H1 (cell line): ENCODE results near the gene WIPF1. TPM values are rescaled to one million over a fixed set of nuclear protein-coding genes. Genes with fewer than 3 reads are reported as not detected.

Experiments used
- CTCF ChIA-PET: fragments of 300-600 bp; sonication (Branson Sonifier 250); formaldehyde crosslinking; loops from one replicate; lab custom pipeline; 2021; ENCODE audit not compliant: partially characterized antibody; lab: Charles Lee
- POLR2A ChIA-PET: fragments of 300-600 bp; sonication (Branson Sonifier 250); formaldehyde crosslinking; loops from one replicate; lab custom pipeline; 2021; ENCODE audit warnings: inconsistent platforms; ENCODE audit not compliant: partially characterized antibody; lab: Charles Lee
- DNase-seq, 2 experiments: peaks; one replicate each; pipeline versions ENCODE4 v3.0.0 to v3.0.0-alpha.2; 2010 to 2022; ENCODE audit warnings: low spot score in 2 of 2, low read depth in 1 of 2, mixed read lengths in 1 of 2
- FAIRE-seq: peaks from 2 replicates; lab custom pipeline; 2011; peaks lifted over from hg19 to GRCh38; lab: Jason Lieb, UNC
- H2AFZ ChIP-seq: 2 replicates; pipeline ENCODE4 v1.8.1; 2012; ENCODE audit warnings: low read length, inconsistent platforms
- H2AK5ac ChIP-seq: 2 replicates; pipeline ENCODE4 v1.6.1; 2013; ENCODE audit warnings: low read depth, low read length
- H2BK120ac ChIP-seq: replicated peaks from 2 replicates; pipeline ENCODE3; 2013; ENCODE audit warnings: low read depth, low read length, inconsistent platforms
- H2BK12ac ChIP-seq: 2 replicates; pipeline ENCODE4 v1.6.1; 2013; ENCODE audit warnings: low read depth, low read length
- H2BK15ac ChIP-seq: 2 replicates; pipeline ENCODE4 v1.6.1; 2013; ENCODE audit warnings: low read length
- H2BK20ac ChIP-seq: 2 replicates; pipeline ENCODE4 v1.6.1; 2013; ENCODE audit warnings: low read length
- H2BK5ac ChIP-seq: 2 replicates; pipeline ENCODE4 v1.6.1; 2013; ENCODE audit warnings: low read depth, low read length
- H3K14ac ChIP-seq: 2 replicates; pipeline ENCODE4 v1.6.1; 2013; ENCODE audit warnings: inconsistent platforms; ENCODE audit not compliant: insufficient read length
- H3K18ac ChIP-seq: 2 replicates; pipeline ENCODE4 v1.6.1; 2013; ENCODE audit warnings: low read length; ENCODE audit errors: extremely low read depth
- H3K23ac ChIP-seq: 2 replicates; pipeline ENCODE4 v1.6.1; 2013; ENCODE audit warnings: inconsistent platforms; ENCODE audit not compliant: insufficient read length
- H3K23me2 ChIP-seq: 2 replicates; pipeline ENCODE4 v1.6.1; 2013; ENCODE audit warnings: low read depth, low read length
- H3K27ac ChIP-seq: 2 replicates; pipeline ENCODE4 v1.6.1; 2011; ENCODE audit warnings: low read depth, low read length, inconsistent platforms
- H3K27me3 ChIP-seq, 4 experiments: replicated peaks in 1 of 4; 1 replicate in 1 of 4; 2 replicates in 3 of 4; pipeline versions ENCODE4 v1.6.1 to v1.8.1; 2011 to 2013; ENCODE audit warnings: low read length in 3 of 4, mild to moderate bottlenecking in 3 of 4, inconsistent platforms in 2 of 4, mixed read lengths in 2 of 4, moderate library complexity in 1 of 4; ENCODE audit not compliant: control insufficient read depth in 3 of 4, insufficient read depth in 3 of 4; ENCODE audit errors: extremely low read depth in 1 of 4
- H3K36me3 ChIP-seq, 4 experiments: 2 replicates each; pipeline versions ENCODE4 v1.6.1 to v1.8.1; 2011 to 2013; ENCODE audit warnings: mild to moderate bottlenecking in 4 of 4, low read length in 3 of 4, moderate library complexity in 2 of 4, control low read depth in 1 of 4, inconsistent platforms in 1 of 4; ENCODE audit not compliant: insufficient read depth in 4 of 4, control insufficient read depth in 2 of 4
- H3K4ac ChIP-seq: replicated peaks from 2 replicates; pipeline ENCODE3; 2013; ENCODE audit warnings: low read length, low read depth, mixed read lengths, inconsistent platforms; ENCODE audit not compliant: insufficient read length
- H3K4me1 ChIP-seq, 4 experiments: replicated peaks in 1 of 4; 1 replicate in 1 of 4; 2 replicates in 3 of 4; pipeline versions ENCODE4 v1.6.1 to v1.8.1; 2011 to 2013; ENCODE audit warnings: low read length in 3 of 4, inconsistent platforms in 2 of 4, mixed read lengths in 1 of 4; ENCODE audit not compliant: insufficient read depth in 4 of 4, control insufficient read depth in 3 of 4
- H3K4me2 ChIP-seq, 2 experiments: 2 replicates each; pipeline versions ENCODE4 v1.6.1 to v1.8.1; 2011 to 2013; ENCODE audit warnings: low read depth in 2 of 2, low read length in 2 of 2, control low read depth in 1 of 2, inconsistent platforms in 1 of 2, mild to moderate bottlenecking in 1 of 2; ENCODE audit not compliant: insufficient read depth in 1 of 2
- H3K4me3 ChIP-seq, 4 experiments: fragments of 200-600, 300-600 bp in 1 of 4; sonication (generic), shearing (Covaris generic), sonication (Bioruptor Twin) in 1 of 4; 2 replicates each; pipeline versions ENCODE4 v1.5.1 to v1.8.1; 2011 to 2016; ENCODE audit warnings: low read length in 4 of 4, low read depth in 3 of 4, control low read depth in 2 of 4, inconsistent platforms in 2 of 4, mild to moderate bottlenecking in 2 of 4, mixed read lengths in 1 of 4, moderate library complexity in 1 of 4; ENCODE audit not compliant: insufficient read depth in 2 of 4; ENCODE audit errors: extremely low read depth in 1 of 4
- H3K56ac ChIP-seq: replicated peaks from 2 replicates; pipeline ENCODE3; 2013; ENCODE audit warnings: low read depth, mild to moderate bottlenecking, mixed read lengths, low read length, inconsistent platforms; ENCODE audit not compliant: insufficient read length
- H3K79me1 ChIP-seq: 2 replicates; pipeline ENCODE4 v1.6.1; 2013; ENCODE audit warnings: low read depth, low read length, control low read depth
- H3K79me2 ChIP-seq, 2 experiments: 2 replicates each; pipeline versions ENCODE4 v1.6.1 to v1.8.1; 2012 to 2013; ENCODE audit warnings: low read length in 2 of 2, mild to moderate bottlenecking in 2 of 2, inconsistent platforms in 1 of 2; ENCODE audit not compliant: insufficient read depth in 2 of 2, control insufficient read depth in 1 of 2
- H3K9ac ChIP-seq, 4 experiments: replicated peaks in 1 of 4; 1 replicate in 1 of 4; 2 replicates in 3 of 4; pipeline versions ENCODE4 v1.6.1 to v1.8.1; 2011 to 2013; ENCODE audit warnings: low read depth in 3 of 4, low read length in 3 of 4, control low read depth in 2 of 4, mild to moderate bottlenecking in 2 of 4, moderate library complexity in 2 of 4, inconsistent platforms in 1 of 4; ENCODE audit errors: extremely low read depth in 1 of 4
- H3K9me3 ChIP-seq, 2 experiments: 2 replicates each; pipeline versions ENCODE4 v1.6.1 to v1.8.1; 2012 to 2013; ENCODE audit warnings: mild to moderate bottlenecking in 2 of 2, moderate library complexity in 2 of 2, control low read depth in 1 of 2, inconsistent platforms in 1 of 2, low read depth in 1 of 2, low read length in 1 of 2, mixed read lengths in 1 of 2; ENCODE audit not compliant: insufficient read depth in 2 of 2
- H4K20me1 ChIP-seq, 2 experiments: replicated peaks in 1 of 2; 2 replicates each; pipeline versions ENCODE3 to v1.8.1; 2011 to 2013; ENCODE audit warnings: inconsistent platforms in 2 of 2, low read length in 2 of 2, mild to moderate bottlenecking in 1 of 2; ENCODE audit not compliant: insufficient read depth in 2 of 2, control insufficient read depth in 1 of 2
- H4K5ac ChIP-seq: 2 replicates; pipeline ENCODE4 v1.6.1; 2013; ENCODE audit warnings: low read length, low read depth, mixed read lengths, inconsistent platforms; ENCODE audit not compliant: insufficient read length
- H4K8ac ChIP-seq: 2 replicates; pipeline ENCODE4 v1.8.0; 2013; ENCODE audit warnings: mild to moderate bottlenecking, moderate library complexity, low read length, inconsistent platforms; ENCODE audit not compliant: insufficient read depth; ENCODE audit errors: extremely low read depth
- H4K91ac ChIP-seq: replicated peaks from 2 replicates; pipeline ENCODE3; 2013; ENCODE audit warnings: low read length, mixed read lengths, inconsistent platforms; ENCODE audit not compliant: insufficient read length
- BCL11A ChIP-seq, 2 experiments: IDR thresholded peaks; one replicate each; pipeline ENCODE4 v1.6.1; 2011; ENCODE audit warnings: low read depth in 2 of 2, low read length in 2 of 2, mild to moderate bottlenecking in 2 of 2
- BRCA1 ChIP-seq: IDR thresholded peaks from 2 replicates; pipeline ENCODE4 v1.6.1; 2012; ENCODE audit warnings: low read depth, low read length, improper control_type of control experiment
- KDM4A ChIP-seq: IDR thresholded peaks from one replicate; pipeline ENCODE4 v1.7.1; 2012; ENCODE audit warnings: low read depth, mild to moderate bottlenecking, moderate library complexity, low read length, inconsistent platforms; ENCODE audit not compliant: severe bottlenecking
- MAX ChIP-seq: IDR thresholded peaks from 2 replicates; pipeline ENCODE4 v1.6.1; 2012; ENCODE audit warnings: inconsistent platforms
- NRF1 ChIP-seq: IDR thresholded peaks from 2 replicates; pipeline ENCODE4 v1.6.1; 2011; ENCODE audit warnings: mild to moderate bottlenecking, low read depth, low read length, improper control_type of control experiment
- POU5F1 ChIP-seq: IDR thresholded peaks from 2 replicates; pipeline ENCODE4 v1.6.1; 2011; ENCODE audit warnings: low read depth, mild to moderate bottlenecking, low read length, moderate library complexity
- RAD21 ChIP-seq, 2 experiments: IDR thresholded peaks in 1 of 2; conservative IDR thresholded peaks in 1 of 2; 2 replicates each; pipeline ENCODE4 v1.6.1; 2011; ENCODE audit warnings: low read depth in 2 of 2, low read length in 2 of 2, improper control_type of control experiment in 1 of 2, inconsistent platforms in 1 of 2, mild to moderate bottlenecking in 1 of 2, moderate library complexity in 1 of 2
- SIN3A ChIP-seq, 2 experiments: IDR thresholded peaks in 1 of 2; conservative IDR thresholded peaks in 1 of 2; 2 replicates each; pipeline ENCODE4 v1.6.1; 2011 to 2012; ENCODE audit warnings: low read length in 2 of 2, improper control_type of control experiment in 1 of 2, low read depth in 1 of 2, mild to moderate bottlenecking in 1 of 2
- SIRT6 ChIP-seq: IDR thresholded peaks from one replicate; pipeline ENCODE4 v1.7.1; 2012; ENCODE audit warnings: low read length, inconsistent platforms
- SP4 ChIP-seq: IDR thresholded peaks from 2 replicates; pipeline ENCODE4 v1.6.1; 2012; ENCODE audit warnings: low read length, inconsistent platforms
- USF2 ChIP-seq: IDR thresholded peaks from 2 replicates; pipeline ENCODE4 v1.6.1; 2011; ENCODE audit warnings: low read length, improper control_type of control experiment
- YY1 ChIP-seq: IDR thresholded peaks from 2 replicates; pipeline ENCODE4 v1.6.1; 2011; ENCODE audit warnings: low read depth, mild to moderate bottlenecking, low read length
- WGBS, 2 experiments: shearing (Covaris generic) in 1 of 2; methylation state at CpG; one replicate each; pipeline versions ENCODE4 v1.1.6 to v1.1.7; 2013 to 2015; ENCODE audit warnings: low lambda C conversion rate in 2 of 2, mixed read lengths in 2 of 2, inconsistent platforms in 1 of 2, low coverage in 1 of 2, missing lambda C conversion rate in 1 of 2; ENCODE audit not compliant: insufficient replicate concordance in 2 of 2, insufficient coverage in 1 of 2, insufficient read length in 1 of 2; ENCODE audit errors: extremely low coverage in 1 of 2, missing lambda C conversion rate in 1 of 2; 5-methylcytosine and 5-hydroxymethylcytosine counted together
- polyA plus RNA-seq, 7 experiments: library from polyadenylated mRNA; depleted of rRNA in 3 of 7; stranded (reverse) in 5 of 7; unstranded in 2 of 7; fragments of >200 nt in 5 of 7; fragments of 200-250 nt in 2 of 7; gene quantifications; 1 replicate in 5 of 7; 2 replicates in 1 of 7; 4 replicates in 1 of 7; pipeline versions ENCODE4 v1.2.1 to v1.2.3, GENCODE V29; 2011 to 2013; ENCODE audit warnings: missing spikeins in 2 of 7, mixed read lengths in 2 of 7
- total RNA-seq: library from RNA; stranded (reverse); fragmentation: NEBNext Ultra II Directional; extraction: Animal tissue kit (Norgen Biotek cat#: 25700); gene quantifications from 2 replicates; pipeline ENCODE4 v1.2.1, GENCODE V29; 2021

Gene WIPF1
- total and polyA plus RNA-seq, 2 of the 8 experiments (the other 6 are each of a cell fraction or from before 2014, with no cell fraction given): 4.7 to 5.2 TPM

DNA sequence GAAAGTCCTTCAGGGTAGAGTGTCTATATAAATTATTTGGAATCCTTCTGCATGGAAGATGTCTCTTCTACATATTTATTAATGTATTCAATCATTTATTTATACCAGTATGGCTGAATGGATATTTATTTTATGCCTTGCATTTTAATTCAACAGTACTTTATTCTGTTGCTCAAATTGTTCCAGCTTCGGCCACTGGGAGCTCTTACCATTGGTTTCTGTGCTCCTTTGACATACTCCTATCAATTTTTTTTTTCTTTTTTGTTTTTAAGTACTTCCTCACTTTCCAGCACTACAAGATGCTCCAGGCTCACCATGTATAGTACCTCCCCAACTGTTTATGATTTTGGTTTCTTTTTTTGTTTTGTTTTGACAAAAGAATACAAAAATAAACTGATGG lies 39.4 kb upstream of the WIPF1 start:
- Histone ChIP-seq H2AFZ (no peak overlapping the region), H2BK20ac (no peak overlapping the region), H2BK5ac (no peak overlapping the region), H3K79me1 (no peaks in the 10 kb centered on the region), H3K9ac (no peak overlapping the region), H2BK120ac (no peak overlapping the region), H3K27ac (no peak overlapping the region), H3K18ac (no peak overlapping the region), H3K36me3 (no peaks in the 10 kb centered on the region), H4K5ac (no peak overlapping the region), H3K27me3 (no peaks in the 10 kb centered on the region), H4K20me1 (no peaks in the 10 kb centered on the region), H3K23me2 (no peaks in the 10 kb centered on the region), H3K4me2 (no peak overlapping the region), H3K9me3 (no peaks in the 10 kb centered on the region), H3K56ac (no peak overlapping the region), H3K79me2 (no peaks in the 10 kb centered on the region), H3K23ac (no peak overlapping the region), H3K4me3 (no peak overlapping the region), H2BK15ac (no peak overlapping the region), H3K4ac (no peak overlapping the region), H4K91ac (no peak overlapping the region), H3K14ac (no peak overlapping the region), H3K4me1 (no peaks in the 10 kb centered on the region), H2AK5ac (no peak overlapping the region), H4K8ac (no peak overlapping the region), H2BK12ac (no peak overlapping the region)
- FAIRE-seq (no peak), DNase-seq (no peak)
- TF ChIP-seq MAX (no peak), YY1 (no peak), SIRT6 (no peak), POU5F1 (no peak), BRCA1 (no peak), SP4 (no peak), NRF1 (no peak), KDM4A (no peak), USF2 (no peak), RAD21 (IDR thresholded peaks at IDR 0.05 in 1 of 2, conservative IDR thresholded peaks at IDR 0.05 in 1 of 2; ENCODE audit: low read depth in 2 of 2, low read length in 2 of 2) (no peak), BCL11A (IDR thresholded peaks at IDR 0.05; ENCODE audit: low read depth in 2 of 2, low read length in 2 of 2) (no peak), SIN3A (conservative IDR thresholded peaks at IDR 0.05 in 1 of 2, IDR thresholded peaks at IDR 0.05 in 1 of 2; ENCODE audit: low read depth in 1 of 2, low read length in 2 of 2) (no peak)
- WGBS, 2 experiments: 86% methylated on average over 1 of the region's 1 CpG; no CpG with 5 or more reads in 1 of the 2 experiments
- ChIA-PET CTCF (interaction anchor here (0.7 to 1.2 kb wide), 4 partner anchors 14 to 80 kb away, joined by 3 to 4 read pairs (median 3); no protein-coding TSS in a partner anchor), POLR2A (interaction anchor here (1.4 kb wide), 1 partner anchor 55 kb away, joined by 4 read pairs; no protein-coding TSS in a partner anchor)
